ENCODE data around the gene ATP9B. TPM values are rescaled to one million over a fixed set of nuclear protein-coding genes. Genes with fewer than 3 reads are reported as not detected.

Gene ATP9B
- total RNA-seq, 3 donors from 2014 or later (not counting 1 experiment from before 2014, with no cell fraction given) = 66.0 to 78.9 (median 68.0) TPM

DNA sequence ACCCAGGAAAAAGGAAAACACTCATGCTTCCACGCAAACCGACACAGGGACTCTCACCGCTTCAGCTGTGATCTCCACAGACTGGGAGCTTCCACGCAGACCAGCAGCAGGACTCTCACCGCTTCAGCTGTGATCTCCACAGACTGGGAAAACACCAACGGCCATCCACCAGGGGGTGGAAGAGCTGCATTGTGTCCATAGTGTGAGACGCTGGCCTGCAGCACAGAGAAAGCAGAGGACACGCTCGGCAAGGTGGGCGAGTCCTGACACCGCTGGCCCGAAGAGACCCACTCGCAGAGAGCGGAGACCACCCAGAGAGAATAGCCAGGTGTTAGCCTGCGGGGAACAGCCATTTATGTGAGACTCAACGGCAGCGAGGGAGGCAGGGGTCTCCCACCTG lies 284.1 kb downstream of the ATP9B start:
- Mint-ChIP-seq H3K9me3 (no peaks in the 10 kb centered on the region), H3K27me3 (ENCODE audit: low read depth in 2 of 2) (no peaks in the 10 kb centered on the region), H3K36me3 (peaks cover 7% of the 10 kb centered on the region), H3K4me1 (peaks cover 0 to 9% of the 10 kb centered on the region in 2 donors), H3K4me3 (no peak overlapping the region), H3K27ac (no peak overlapping the region)
- ATAC-seq = no peak
- Histone ChIP-seq H3K27ac (ENCODE audit: low read length) (no peak overlapping the region), H3K9me3 (ENCODE audit: control insufficient read depth, insufficient read depth, low read length) (no peaks in the 10 kb centered on the region), H3K36me3 (ENCODE audit: control insufficient read depth, insufficient read depth, low read length) (peaks cover 6% of the 10 kb centered on the region), H3K27me3 (ENCODE audit: control insufficient read depth, insufficient read depth, low read length) (no peaks in the 10 kb centered on the region), H3K4me1 (ENCODE audit: control insufficient read depth, insufficient read depth, low read length) (no peaks in the 10 kb centered on the region), H3K4me3 (ENCODE audit: low read length) (no peak overlapping the region)
- intact Hi-C loops (cut with micrococcal nuclease) = no loop called here
- TF ChIP-seq CTCF (IDR thresholded peaks at IDR 0.05) = no peak
- DNase-seq = no peak
- WGBS (ENCODE audit: insufficient coverage) = 95% methylated on average over 17 of the region's 17 CpGs

- intact Hi-C loops (cut with micrococcal nuclease) = no loop called here
- 91% methylated on average over 7 of the region's 8 CpGs for WGBS (ENCODE audit: insufficient coverage)
- TF ChIP-seq CTCF (IDR thresholded peaks at IDR 0.05) = no peak
- Histone ChIP-seq H3K27me3 (ENCODE audit: control insufficient read depth, insufficient read depth, low read length) (no peaks in the 10 kb centered on the region), H3K4me1 (ENCODE audit: control insufficient read depth, insufficient read depth, low read length) (no peaks in the 10 kb centered on the region), H3K4me3 (ENCODE audit: low read length) (no peak overlapping the region), H3K36me3 (ENCODE audit: control insufficient read depth, insufficient read depth, low read length) (peaks cover 12% of the 10 kb centered on the region), H3K9me3 (ENCODE audit: control insufficient read depth, insufficient read depth, low read length) (no peaks in the 10 kb centered on the region), H3K27ac (ENCODE audit: low read length) (no peak overlapping the region)
- Mint-ChIP-seq H3K27me3 (ENCODE audit: low read depth in 2 of 2) (no peaks in the 10 kb centered on the region), H3K4me1 (peaks cover 0 to 9% of the 10 kb centered on the region in 2 donors), H3K36me3 (peaks cover 7% of the 10 kb centered on the region), H3K27ac (no peak overlapping the region), H3K9me3 (no peaks in the 10 kb centered on the region), H3K4me3 (no peak overlapping the region)
- DNase-seq (no peak), ATAC-seq (no peak)
These were observed 285.2 kb downstream of the ATP9B start for GRCh38 chr18:79354350-79354749.

GRCh38 chr18:79355433-79356335 lies 286.5 kb downstream of the ATP9B start:
- intact Hi-C loops (cut with micrococcal nuclease) = no loop called here
- 84% methylated on average over 26 of the region's 26 CpGs for WGBS (ENCODE audit: insufficient coverage)
- no peak overlapping the region for H3K4me3 Mint-ChIP-seq

More at GRCh38 chr18:79355433-79356335, 286.5 kb downstream of the ATP9B start:
- no peak for TF ChIP-seq CTCF (IDR thresholded peaks at IDR 0.05)
- Mint-ChIP-seq H3K36me3 (peaks cover 7% of the 10 kb centered on the region), H3K4me1 (peaks cover 0 to 9% of the 10 kb centered on the region in 2 donors), H3K9me3 (no peaks in the 10 kb centered on the region), H3K27me3 (ENCODE audit: low read depth in 2 of 2) (no peaks in the 10 kb centered on the region), H3K27ac (no peak overlapping the region)
- no peaks in the 10 kb centered on the region for H3K4me1 ChIP-seq (ENCODE audit: control insufficient read depth, insufficient read depth, low read length)
- no peak overlapping the region for H3K27ac ChIP-seq (ENCODE audit: low read length)
- no peaks in the 10 kb centered on the region for H3K27me3 ChIP-seq (ENCODE audit: control insufficient read depth, insufficient read depth, low read length)
- no peak overlapping the region for H3K4me3 ChIP-seq (ENCODE audit: low read length)
- DNase-seq = no peak
- no peaks in the 10 kb centered on the region for H3K9me3 ChIP-seq (ENCODE audit: control insufficient read depth, insufficient read depth, low read length)
- peaks cover 14% of the 10 kb centered on the region for H3K36me3 ChIP-seq (ENCODE audit: control insufficient read depth, insufficient read depth, low read length)
- no peak for ATAC-seq

Data from natural killer cell (primary cell).